H1 (cell line): Measurements from ENCODE around the gene HTR5A. TPM values are rescaled to one million over a fixed set of nuclear protein-coding genes. Genes with fewer than 3 reads are reported as not detected.

Experiments used
- CTCF ChIA-PET: fragments of 300-600 bp; sonication (Branson Sonifier 250); formaldehyde crosslinking; loops from one replicate; lab custom pipeline; 2021; ENCODE audit not compliant: partially characterized antibody; lab: Charles Lee
- POLR2A ChIA-PET: fragments of 300-600 bp; sonication (Branson Sonifier 250); formaldehyde crosslinking; loops from one replicate; lab custom pipeline; 2021; ENCODE audit warnings: inconsistent platforms; ENCODE audit not compliant: partially characterized antibody; lab: Charles Lee
- DNase-seq, 2 experiments: peaks; one replicate each; pipeline versions ENCODE4 v3.0.0 to v3.0.0-alpha.2; 2010 to 2022; ENCODE audit warnings: low spot score in 2 of 2, low read depth in 1 of 2, mixed read lengths in 1 of 2
- FAIRE-seq: peaks from 2 replicates; lab custom pipeline; 2011; peaks lifted over from hg19 to GRCh38; lab: Jason Lieb, UNC
- H2AFZ ChIP-seq: 2 replicates; pipeline ENCODE4 v1.8.1; 2012; ENCODE audit warnings: low read length, inconsistent platforms
- H2AK5ac ChIP-seq: 2 replicates; pipeline ENCODE4 v1.6.1; 2013; ENCODE audit warnings: low read depth, low read length
- H2BK120ac ChIP-seq: replicated peaks from 2 replicates; pipeline ENCODE3; 2013; ENCODE audit warnings: low read depth, low read length, inconsistent platforms
- H2BK12ac ChIP-seq: 2 replicates; pipeline ENCODE4 v1.6.1; 2013; ENCODE audit warnings: low read depth, low read length
- H2BK15ac ChIP-seq: 2 replicates; pipeline ENCODE4 v1.6.1; 2013; ENCODE audit warnings: low read length
- H2BK20ac ChIP-seq: 2 replicates; pipeline ENCODE4 v1.6.1; 2013; ENCODE audit warnings: low read length
- H2BK5ac ChIP-seq: 2 replicates; pipeline ENCODE4 v1.6.1; 2013; ENCODE audit warnings: low read depth, low read length
- H3K14ac ChIP-seq: 2 replicates; pipeline ENCODE4 v1.6.1; 2013; ENCODE audit warnings: inconsistent platforms; ENCODE audit not compliant: insufficient read length
- H3K18ac ChIP-seq: 2 replicates; pipeline ENCODE4 v1.6.1; 2013; ENCODE audit warnings: low read length; ENCODE audit errors: extremely low read depth
- H3K23ac ChIP-seq: 2 replicates; pipeline ENCODE4 v1.6.1; 2013; ENCODE audit warnings: inconsistent platforms; ENCODE audit not compliant: insufficient read length
- H3K23me2 ChIP-seq: 2 replicates; pipeline ENCODE4 v1.6.1; 2013; ENCODE audit warnings: low read depth, low read length
- H3K27ac ChIP-seq: 2 replicates; pipeline ENCODE4 v1.6.1; 2011; ENCODE audit warnings: low read depth, low read length, inconsistent platforms
- H3K27me3 ChIP-seq, 4 experiments: replicated peaks in 1 of 4; 1 replicate in 1 of 4; 2 replicates in 3 of 4; pipeline versions ENCODE4 v1.6.1 to v1.8.1; 2011 to 2013; ENCODE audit warnings: low read length in 3 of 4, mild to moderate bottlenecking in 3 of 4, inconsistent platforms in 2 of 4, mixed read lengths in 2 of 4, moderate library complexity in 1 of 4; ENCODE audit not compliant: control insufficient read depth in 3 of 4, insufficient read depth in 3 of 4; ENCODE audit errors: extremely low read depth in 1 of 4
- H3K36me3 ChIP-seq, 4 experiments: 2 replicates each; pipeline versions ENCODE4 v1.6.1 to v1.8.1; 2011 to 2013; ENCODE audit warnings: mild to moderate bottlenecking in 4 of 4, low read length in 3 of 4, moderate library complexity in 2 of 4, control low read depth in 1 of 4, inconsistent platforms in 1 of 4; ENCODE audit not compliant: insufficient read depth in 4 of 4, control insufficient read depth in 2 of 4
- H3K4ac ChIP-seq: replicated peaks from 2 replicates; pipeline ENCODE3; 2013; ENCODE audit warnings: low read length, low read depth, mixed read lengths, inconsistent platforms; ENCODE audit not compliant: insufficient read length
- H3K4me1 ChIP-seq, 4 experiments: replicated peaks in 1 of 4; 1 replicate in 1 of 4; 2 replicates in 3 of 4; pipeline versions ENCODE4 v1.6.1 to v1.8.1; 2011 to 2013; ENCODE audit warnings: low read length in 3 of 4, inconsistent platforms in 2 of 4, mixed read lengths in 1 of 4; ENCODE audit not compliant: insufficient read depth in 4 of 4, control insufficient read depth in 3 of 4
- H3K4me2 ChIP-seq, 2 experiments: 2 replicates each; pipeline versions ENCODE4 v1.6.1 to v1.8.1; 2011 to 2013; ENCODE audit warnings: low read depth in 2 of 2, low read length in 2 of 2, control low read depth in 1 of 2, inconsistent platforms in 1 of 2, mild to moderate bottlenecking in 1 of 2; ENCODE audit not compliant: insufficient read depth in 1 of 2
- H3K4me3 ChIP-seq, 4 experiments: fragments of 200-600, 300-600 bp in 1 of 4; sonication (generic), shearing (Covaris generic), sonication (Bioruptor Twin) in 1 of 4; 2 replicates each; pipeline versions ENCODE4 v1.5.1 to v1.8.1; 2011 to 2016; ENCODE audit warnings: low read length in 4 of 4, low read depth in 3 of 4, control low read depth in 2 of 4, inconsistent platforms in 2 of 4, mild to moderate bottlenecking in 2 of 4, mixed read lengths in 1 of 4, moderate library complexity in 1 of 4; ENCODE audit not compliant: insufficient read depth in 2 of 4; ENCODE audit errors: extremely low read depth in 1 of 4
- H3K56ac ChIP-seq: replicated peaks from 2 replicates; pipeline ENCODE3; 2013; ENCODE audit warnings: low read depth, mild to moderate bottlenecking, mixed read lengths, low read length, inconsistent platforms; ENCODE audit not compliant: insufficient read length
- H3K79me1 ChIP-seq: 2 replicates; pipeline ENCODE4 v1.6.1; 2013; ENCODE audit warnings: low read depth, low read length, control low read depth
- H3K79me2 ChIP-seq, 2 experiments: 2 replicates each; pipeline versions ENCODE4 v1.6.1 to v1.8.1; 2012 to 2013; ENCODE audit warnings: low read length in 2 of 2, mild to moderate bottlenecking in 2 of 2, inconsistent platforms in 1 of 2; ENCODE audit not compliant: insufficient read depth in 2 of 2, control insufficient read depth in 1 of 2
- H3K9ac ChIP-seq, 4 experiments: replicated peaks in 1 of 4; 1 replicate in 1 of 4; 2 replicates in 3 of 4; pipeline versions ENCODE4 v1.6.1 to v1.8.1; 2011 to 2013; ENCODE audit warnings: low read depth in 3 of 4, low read length in 3 of 4, control low read depth in 2 of 4, mild to moderate bottlenecking in 2 of 4, moderate library complexity in 2 of 4, inconsistent platforms in 1 of 4; ENCODE audit errors: extremely low read depth in 1 of 4
- H3K9me3 ChIP-seq, 2 experiments: 2 replicates each; pipeline versions ENCODE4 v1.6.1 to v1.8.1; 2012 to 2013; ENCODE audit warnings: mild to moderate bottlenecking in 2 of 2, moderate library complexity in 2 of 2, control low read depth in 1 of 2, inconsistent platforms in 1 of 2, low read depth in 1 of 2, low read length in 1 of 2, mixed read lengths in 1 of 2; ENCODE audit not compliant: insufficient read depth in 2 of 2
- H4K20me1 ChIP-seq, 2 experiments: replicated peaks in 1 of 2; 2 replicates each; pipeline versions ENCODE3 to v1.8.1; 2011 to 2013; ENCODE audit warnings: inconsistent platforms in 2 of 2, low read length in 2 of 2, mild to moderate bottlenecking in 1 of 2; ENCODE audit not compliant: insufficient read depth in 2 of 2, control insufficient read depth in 1 of 2
- H4K5ac ChIP-seq: 2 replicates; pipeline ENCODE4 v1.6.1; 2013; ENCODE audit warnings: low read length, low read depth, mixed read lengths, inconsistent platforms; ENCODE audit not compliant: insufficient read length
- H4K8ac ChIP-seq: 2 replicates; pipeline ENCODE4 v1.8.0; 2013; ENCODE audit warnings: mild to moderate bottlenecking, moderate library complexity, low read length, inconsistent platforms; ENCODE audit not compliant: insufficient read depth; ENCODE audit errors: extremely low read depth
- H4K91ac ChIP-seq: replicated peaks from 2 replicates; pipeline ENCODE3; 2013; ENCODE audit warnings: low read length, mixed read lengths, inconsistent platforms; ENCODE audit not compliant: insufficient read length
- CTBP2 ChIP-seq: IDR thresholded peaks from 2 replicates; pipeline ENCODE4 v1.7.0; 2011; ENCODE audit warnings: borderline replicate concordance, mild to moderate bottlenecking, moderate library complexity, mixed read lengths, low read length; ENCODE audit not compliant: insufficient read depth, insufficient read length
- CTCF ChIP-seq, 3 experiments: IDR thresholded peaks; 1 replicate in 2 of 3; 2 replicates in 1 of 3; pipeline versions ENCODE4 v1.5.1 to v1.6.1; 2011; ENCODE audit warnings: low read length in 3 of 3, mild to moderate bottlenecking in 3 of 3, inconsistent platforms in 2 of 3, low read depth in 1 of 3, moderate library complexity in 1 of 3; ENCODE audit not compliant: insufficient read depth in 1 of 3; ENCODE audit errors: control extremely low read depth in 1 of 3
- GABPA ChIP-seq: IDR thresholded peaks from 2 replicates; pipeline ENCODE4 v1.6.1; 2011; ENCODE audit warnings: mild to moderate bottlenecking, low read length, moderate library complexity, borderline replicate concordance; ENCODE audit not compliant: insufficient read depth
- MAX ChIP-seq: IDR thresholded peaks from 2 replicates; pipeline ENCODE4 v1.6.1; 2012; ENCODE audit warnings: inconsistent platforms
- NANOG ChIP-seq: IDR thresholded peaks from 2 replicates; pipeline ENCODE4 v1.6.1; 2011; ENCODE audit warnings: low read length, low read depth, mild to moderate bottlenecking, inconsistent platforms; ENCODE audit not compliant: insufficient read depth, poor library complexity, severe bottlenecking
- SAP30 ChIP-seq: fragments of 300-600 bp; sonication (generic); IDR thresholded peaks from 2 replicates; pipeline ENCODE4 v1.7.1; 2012; ENCODE audit warnings: low read length, moderate library complexity, mild to moderate bottlenecking, inconsistent platforms; ENCODE audit not compliant: insufficient read depth, insufficient replicate concordance
- TCF12 ChIP-seq: IDR thresholded peaks from 2 replicates; pipeline ENCODE4 v1.6.1; 2011; ENCODE audit warnings: low read depth, mild to moderate bottlenecking, low read length
- TEAD4 ChIP-seq: IDR thresholded peaks from 2 replicates; pipeline ENCODE4 v1.6.1; 2012; ENCODE audit warnings: low read depth, low read length, inconsistent platforms, mixed read lengths
- ZNF274 ChIP-seq: IDR thresholded peaks from 2 replicates; pipeline ENCODE4 v1.7.0; 2012; ENCODE audit warnings: low read length, borderline replicate concordance; ENCODE audit errors: extremely low read depth
- WGBS, 2 experiments: shearing (Covaris generic) in 1 of 2; methylation state at CpG; one replicate each; pipeline versions ENCODE4 v1.1.6 to v1.1.7; 2013 to 2015; ENCODE audit warnings: low lambda C conversion rate in 2 of 2, mixed read lengths in 2 of 2, inconsistent platforms in 1 of 2, low coverage in 1 of 2, missing lambda C conversion rate in 1 of 2; ENCODE audit not compliant: insufficient replicate concordance in 2 of 2, insufficient coverage in 1 of 2, insufficient read length in 1 of 2; ENCODE audit errors: extremely low coverage in 1 of 2, missing lambda C conversion rate in 1 of 2; 5-methylcytosine and 5-hydroxymethylcytosine counted together
- polyA plus RNA-seq, 7 experiments: library from polyadenylated mRNA; depleted of rRNA in 3 of 7; stranded (reverse) in 5 of 7; unstranded in 2 of 7; fragments of >200 nt in 5 of 7; fragments of 200-250 nt in 2 of 7; gene quantifications; 1 replicate in 5 of 7; 2 replicates in 1 of 7; 4 replicates in 1 of 7; pipeline versions ENCODE4 v1.2.1 to v1.2.3, GENCODE V29; 2011 to 2013; ENCODE audit warnings: missing spikeins in 2 of 7, mixed read lengths in 2 of 7
- total RNA-seq: library from RNA; stranded (reverse); fragmentation: NEBNext Ultra II Directional; extraction: Animal tissue kit (Norgen Biotek cat#: 25700); gene quantifications from 2 replicates; pipeline ENCODE4 v1.2.1, GENCODE V29; 2021

HTR5A gene
- total and polyA plus RNA-seq, 2 of the 8 experiments (the other 6 are each of a cell fraction or from before 2014, with no cell fraction given): 0.02 TPM; not detected in 1

GRCh38 chr7:155054761-155055160, 15.4 kb upstream of the HTR5A start:
- Histone ChIP-seq H3K27me3 (no peaks in the 10 kb centered on the region), H4K5ac (no peak overlapping the region), H4K8ac (no peak overlapping the region), H3K4ac (no peak overlapping the region), H3K79me2 (no peaks in the 10 kb centered on the region), H4K20me1 (no peaks in the 10 kb centered on the region), H3K79me1 (no peaks in the 10 kb centered on the region), H2BK120ac (no peak overlapping the region), H3K4me3 (no peak overlapping the region), H3K23ac (no peak overlapping the region), H3K56ac (no peak overlapping the region), H3K14ac (no peak overlapping the region), H3K9ac (no peak overlapping the region), H3K18ac (no peak overlapping the region), H2BK15ac (no peak overlapping the region), H3K9me3 (no peaks in the 10 kb centered on the region), H2BK20ac (no peak overlapping the region), H3K4me2 (no peak overlapping the region), H2AFZ (no peak overlapping the region), H3K4me1 (no peaks in the 10 kb centered on the region), H2AK5ac (no peak overlapping the region), H2BK12ac (no peak overlapping the region), H3K36me3 (no peaks in the 10 kb centered on the region), H2BK5ac (no peak overlapping the region), H3K27ac (no peak overlapping the region), H4K91ac (no peak overlapping the region), H3K23me2 (no peaks in the 10 kb centered on the region)
- ChIA-PET CTCF (no interaction called here), POLR2A (no interaction called here)
- no peak for DNase-seq
- no peak for TF ChIP-seq GABPA
- TF ChIP-seq NANOG: no peak
- TF ChIP-seq TEAD4: no peak
- TF ChIP-seq CTCF (IDR thresholded peaks at IDR 0.05; ENCODE audit: control extremely low read depth in 1 of 3, insufficient read depth in 1 of 3, low read depth in 1 of 3, low read length in 3 of 3): no peak
- no peak for TF ChIP-seq SAP30
- TF ChIP-seq MAX: no peak
- TF ChIP-seq TCF12: no peak
- no peak for TF ChIP-seq CTBP2
- no peak for TF ChIP-seq ZNF274
- 89% methylated on average over 2 of the region's 2 CpGs; no CpG with 5 or more reads in 1 of the 2 experiments for WGBS, 2 experiments
- no peak for FAIRE-seq
